A549 (cell line): ENCODE data around the gene ADPGK. TPM values are rescaled to one million over a fixed set of nuclear protein-coding genes. Genes with fewer than 3 reads are reported as not detected.

Experiments used
- ATAC-seq, 2 experiments: fragments of 200-7000 bp in 1 of 2; fragments of >200 bp in 1 of 2; cut with Nextera tagmentation in 1 of 2; cut with Tn5 transposase in 1 of 2; 3 replicates each; pipeline versions ENCODE4 v1.8.0 to v1.9.1; 2018 to 2020; ENCODE audit warnings: mild to moderate bottlenecking in 1 of 2, moderate library complexity in 1 of 2
- CTCF ChIA-PET: fragments of 300-600 bp; sonication (Branson Sonifier 250); formaldehyde crosslinking; extraction: SDS; loops from one replicate; lab custom pipeline; 2021; ENCODE audit warnings: antibody characterized with exemption, inconsistent platforms; lab: Yijun Ruan, JAX
- POLR2A ChIA-PET: fragments of 350-600 bp; formaldehyde crosslinking; extraction: SDS; loops from one replicate; lab custom pipeline; 2021; ENCODE audit warnings: antibody characterized with exemption, inconsistent platforms; lab: Yijun Ruan, JAX
- DNase-seq, 2 experiments: peaks; one replicate each; pipeline versions ENCODE4 v3.0.0 to v3.0.0-alpha.2; 2011 to 2016; ENCODE audit warnings: low read depth in 1 of 2, low spot score in 1 of 2
- FAIRE-seq: peaks from 2 replicates; lab custom pipeline; 2011; peaks lifted over from hg19 to GRCh38; lab: Jason Lieb, UNC
- H3K27ac ChIP-seq, 2 experiments: fragments of >200 bp; sonication (Bioruptor Twin); formaldehyde crosslinking; 3 replicates each; pipeline ENCODE4 v1.5.1; 2016 to 2017
- H3K4me1 ChIP-seq: fragments of >200 bp; sonication (Bioruptor Twin); formaldehyde crosslinking; 3 replicates; pipeline ENCODE4 v1.6.1; 2016
- H3K4me2 ChIP-seq: fragments of >200 bp; sonication (Bioruptor Twin); formaldehyde crosslinking; 3 replicates; pipeline ENCODE4 v1.6.1; 2016
- H3K4me3 ChIP-seq: fragments of >200 bp; sonication (Bioruptor Twin); formaldehyde crosslinking; 3 replicates; pipeline ENCODE4 v1.5.1; 2016
- H3K9me3 ChIP-seq: fragments of >200 bp; sonication (Bioruptor Twin); formaldehyde crosslinking; 3 replicates; pipeline ENCODE4 v1.6.1; 2016
- BCL3 ChIP-seq: fragments of >200 bp; sonication (Bioruptor Twin); formaldehyde crosslinking; IDR thresholded peaks from 3 replicates; pipeline ENCODE4 v1.6.1; 2016
- CBX8 ChIP-seq: fragments of 200-600 bp; sonication (generic); IDR thresholded peaks from 2 replicates; pipeline ENCODE4 v1.6.1; 2016
- CEBPB ChIP-seq, 2 experiments: fragments of >200 bp in 1 of 2; sonication (Bioruptor Twin) in 1 of 2; formaldehyde crosslinking in 1 of 2; IDR thresholded peaks; 2 replicates each; pipeline ENCODE4 v1.6.1; 2012 to 2016
- CHD4 ChIP-seq: fragments of 200-600 bp; sonication (generic); IDR thresholded peaks from 2 replicates; pipeline ENCODE4 v1.6.1; 2016; ENCODE audit warnings: antibody characterized with exemption, mild to moderate bottlenecking, borderline replicate concordance
- E2F6 ChIP-seq: IDR thresholded peaks from 2 replicates; pipeline ENCODE4 v1.6.1; 2012; ENCODE audit warnings: low read depth, borderline replicate concordance
- ELK1 ChIP-seq: fragments of 150-350 bp; IDR thresholded peaks from 2 replicates; pipeline ENCODE4 v1.6.1; 2014; ENCODE audit warnings: low read depth, mild to moderate bottlenecking, low read length
- EP300 ChIP-seq, 2 experiments: fragments of >200 bp; sonication (Bioruptor Twin); formaldehyde crosslinking; IDR thresholded peaks; 2 replicates in 1 of 2; 3 replicates in 1 of 2; pipeline ENCODE4 v1.6.1; 2016 to 2017
- FOSL2 ChIP-seq, 2 experiments: fragments of 450-650 bp in 1 of 2; fragments of >200 bp in 1 of 2; sonication (Bioruptor Twin) in 1 of 2; formaldehyde crosslinking; IDR thresholded peaks; 2 replicates each; pipeline versions ENCODE4 v1.5.0 to v1.6.1; 2016 to 2020; ENCODE audit warnings: mild to moderate bottlenecking in 1 of 2, moderate library complexity in 1 of 2
- FOXS1 ChIP-seq: fragments of 250-450 bp; sonication (Bioruptor Pico); IDR thresholded peaks from 2 replicates; pipeline ENCODE4 v1.5.0; 2020; ENCODE audit warnings: mild to moderate bottlenecking, moderate library complexity
- HDAC2 ChIP-seq: fragments of 200-600 bp; sonication (generic); IDR thresholded peaks from 2 replicates; pipeline ENCODE4 v1.6.1; 2016
- HEYL ChIP-seq: fragments of 250-450 bp; sonication (Bioruptor Pico); IDR thresholded peaks from 2 replicates; pipeline ENCODE4 v1.8.0; 2021; ENCODE audit warnings: mild to moderate bottlenecking, moderate library complexity
- HOXB5 ChIP-seq: fragments of 250-450 bp; sonication (Bioruptor Pico); IDR thresholded peaks from 2 replicates; pipeline ENCODE4 v1.5.0; 2020; ENCODE audit warnings: mild to moderate bottlenecking, moderate library complexity
- KDM5A ChIP-seq: fragments of 200-600 bp; sonication (generic); IDR thresholded peaks from 2 replicates; pipeline ENCODE4 v1.6.1; 2016; ENCODE audit warnings: antibody characterized with exemption, mild to moderate bottlenecking
- MAZ ChIP-seq: fragments of 150-350 bp; IDR thresholded peaks from 2 replicates; pipeline ENCODE4 v1.6.1; 2014; ENCODE audit warnings: antibody characterized with exemption, low read depth, low read length, borderline replicate concordance
- NR3C1 ChIP-seq: fragments of >200 bp; sonication (Bioruptor Twin); formaldehyde crosslinking; IDR thresholded peaks from 3 replicates; pipeline ENCODE4 v1.6.1; 2017
- REST ChIP-seq: fragments of 200-600 bp; sonication (generic); IDR thresholded peaks from 2 replicates; pipeline ENCODE4 v1.6.1; 2016; ENCODE audit warnings: antibody characterized with exemption, mild to moderate bottlenecking, moderate library complexity
- SMC3 ChIP-seq: fragments of >200 bp; sonication (Bioruptor Twin); formaldehyde crosslinking; IDR thresholded peaks from 3 replicates; pipeline ENCODE4 v1.6.1; 2018; ENCODE audit warnings: inconsistent platforms
- TFCP2L1 ChIP-seq: fragments of 250-450 bp; sonication (Bioruptor Pico); IDR thresholded peaks from 2 replicates; pipeline ENCODE4 v1.5.0; 2021; ENCODE audit warnings: mild to moderate bottlenecking
- TP53 ChIP-seq: fragments of 250-450 bp; sonication (Bioruptor Pico); IDR thresholded peaks from 2 replicates; pipeline ENCODE4 v1.5.0; 2021; ENCODE audit warnings: mild to moderate bottlenecking, moderate library complexity
- ZC3H11A ChIP-seq: fragments of 450-650 bp; IDR thresholded peaks from 2 replicates; pipeline ENCODE4 v1.6.1; 2014; ENCODE audit warnings: antibody characterized with exemption, mild to moderate bottlenecking
- WGBS: methylation state at CpG from one replicate; pipeline ENCODE4 v1.1.6; 2017; ENCODE audit errors: missing lambda C conversion rate; 5-methylcytosine and 5-hydroxymethylcytosine counted together
- polyA plus RNA-seq, 4 experiments: library from polyadenylated mRNA; depleted of rRNA in 3 of 4; stranded (reverse); fragments of >200 nt; fragmentation: RNase III in 1 of 4; extraction: RNeasy Plus Mini Kit Qiagen cat#74134 plus additional on column Dnase treatment in 1 of 4; gene quantifications; 2 replicates in 3 of 4; 3 replicates in 1 of 4; pipeline ENCODE4 v1.2.3, GENCODE V29; 2011 to 2017

ADPGK gene
- polyA plus RNA-seq, 2 of the 4 experiments (the other 2 are of a cell fraction), result 56.6 to 98.3 TPM

- TF ChIP-seq BCL3 (no peak), REST (no peak)
- H3K9me3 ChIP-seq, result no peaks in the 10 kb centered on the region
- FAIRE-seq (no peak), DNase-seq (no peak), ATAC-seq (peak; percentile 63 to 76; a peak in 5 of 6 replicates)
- WGBS, result 86% methylated on average over 4 of the region's 4 CpGs
- H3K27ac ChIP-seq, result no peak overlapping the region
- no peaks in the 10 kb centered on the region for H3K4me1 ChIP-seq
- ChIA-PET CTCF (interaction anchor here (1.0 to 8.6 kb wide), 3 partner anchors 8 to 533 kb away, joined by 3 to 71 read pairs (median 4); no protein-coding TSS in a partner anchor), POLR2A (no interaction called here)
- no peak overlapping the region for H3K4me3 ChIP-seq
- H3K4me2 ChIP-seq, result no peak overlapping the region
Observed at GRCh38 chr15:72732516-72732915, 51.0 kb downstream of the ADPGK start.

- no peak overlapping the region for H3K4me3 ChIP-seq
- H3K4me2 ChIP-seq, result no peak overlapping the region
- no peak for ATAC-seq
- no peaks in the 10 kb centered on the region for H3K9me3 ChIP-seq
- CTCF ChIA-PET, result interaction anchor here (0.7 to 8.6 kb wide), 4 partner anchors 9 to 534 kb away, joined by 3 to 71 read pairs (median 4); no protein-coding TSS in a partner anchor
- DNase-seq, result no peak
- POLR2A ChIA-PET, result interaction anchor here (1.0 kb wide), 1 partner anchor 46 kb away, joined by 3 read pairs; the partner anchor contains the start of genes BBS4 and HIGD2B
- no peaks in the 10 kb centered on the region for H3K4me1 ChIP-seq
- FAIRE-seq, result no peak
- no peak overlapping the region for H3K27ac ChIP-seq
- no peak for TF ChIP-seq CHD4
- no peak for TF ChIP-seq TFCP2L1 (CRISPR knock-in tag)
- TF ChIP-seq HDAC2, result no peak
- TF ChIP-seq SMC3, result no peak
- TF ChIP-seq HEYL (CRISPR knock-in tag), result no peak
- no peak for TF ChIP-seq NR3C1
- no peak for TF ChIP-seq ZC3H11A
- no peak for TF ChIP-seq EP300 (IDR thresholded peaks at IDR 0.05)
- TF ChIP-seq FOSL2 (IDR thresholded peaks at IDR 0.05), result no peak
- TF ChIP-seq FOSL2 (CRISPR knock-in tag; IDR thresholded peaks at IDR 0.05), result no peak
- TF ChIP-seq CEBPB (IDR thresholded peaks at IDR 0.05), result no peak
- TF ChIP-seq HOXB5 (CRISPR knock-in tag), result no peak
- TF ChIP-seq E2F6, result no peak
- no peak for TF ChIP-seq MAZ
- no peak for TF ChIP-seq TP53
- no peak for TF ChIP-seq CBX8
- no peak for TF ChIP-seq ELK1
- no peak for TF ChIP-seq KDM5A
- no peak for TF ChIP-seq FOXS1
Observed at GRCh38 chr15:72732086-72732485, 51.5 kb downstream of the ADPGK start.
